Ovary (tissue), 3 donors: ENCODE data around the gene SACM1L.

ENCODE experiments used
- CTCF ChIP-seq, 3 donors: fragments of 450-650 bp in 2 of 3; fragments of 200-600 bp in 1 of 3; IDR thresholded peaks; one replicate each; pipeline versions ENCODE4 v1.5.1 to v1.8.0; 2016 to 2022; ENCODE audit warnings: antibody characterized with exemption in 3 of 3, mild to moderate bottlenecking in 1 of 3
- EP300 ChIP-seq: sonication (generic); formaldehyde crosslinking; IDR thresholded peaks from one replicate; pipeline ENCODE4 v1.6.1; 2017; ENCODE audit warnings: antibody characterized with exemption
- POLR2A ChIP-seq: fragments of 450-650 bp; IDR thresholded peaks from one replicate; pipeline ENCODE4 v1.6.1; 2017; ENCODE audit warnings: antibody characterized with exemption, mild to moderate bottlenecking, moderate library complexity
- donor health status: DM: no; HTN: no; CAD: no.

- no peak for TF ChIP-seq POLR2A
- TF ChIP-seq CTCF (IDR thresholded peaks at IDR 0.05), result no peak
- no peak for TF ChIP-seq EP300
These were observed 22.3 kb upstream of the SACM1L start for GRCh38 chr3:45666757-45667431.
